ENCODE results near the gene DDX43. TPM values are rescaled to one million over a fixed set of nuclear protein-coding genes. Genes with fewer than 3 reads are reported as not detected.

DDX43 gene
- total and polyA plus RNA-seq, 10 of the 15 experiments (the other 5 are each of a cell fraction or from before 2014, with no cell fraction given) = 0.12 TPM; not detected in 9

GRCh38 chr6:73362358-73362757 is 32.3 kb upstream of the DDX43 start, which contains the start of gene KHDC3L:
Gene KHDC3L (plus strand): TSS chr6:73362658. CDS start chr6:73362730, 72 bp downstream.
- no peaks in the 10 kb centered on the region for H3K9me3 ChIP-seq (replicated peaks; ENCODE audit: control insufficient read depth, insufficient read depth, low read length)
- H3K79me2 ChIP-seq (ENCODE audit: control insufficient read depth, insufficient read depth, low read length) = no peaks in the 10 kb centered on the region
- SMC1A ChIA-PET (ENCODE audit: uncharacterized antibody, unreplicated experiment) = no interaction called here
- no TSS peak for BruUV-seq (replicated peaks)
- no peak within 1 kb of the TSS for H3K27ac ChIP-seq (ENCODE audit: control insufficient read depth, insufficient read depth)
- in situ Hi-C loops (cut with MboI) = no loop called here
- no peaks in the 10 kb centered on the region for H3K36me3 ChIP-seq (ENCODE audit: control insufficient read depth in 2 of 2, insufficient read depth in 2 of 2, low read length in 1 of 2)
- no peaks in the 10 kb centered on the region for H3K4me1 ChIP-seq (ENCODE audit: control insufficient read depth, insufficient read depth, low read length)
- no peaks in the 10 kb centered on the region for H3K27me3 ChIP-seq (replicated peaks in 1 of 2; ENCODE audit: control insufficient read depth in 2 of 2, insufficient read depth in 2 of 2, low read length in 1 of 2)
- 72% methylated on average over 23 of the region's 23 CpGs for WGBS (ENCODE audit: insufficient coverage, insufficient replicate concordance, low lambda C conversion rate, missing lambda C conversion rate)
- intact Hi-C loops (cut with micrococcal nuclease; ENCODE audit: unreplicated experiment) = no loop called here
- H2AFZ ChIP-seq (ENCODE audit: control insufficient read depth, low read depth, low read length) = no peak within 1 kb of the TSS
- H3K9ac ChIP-seq (ENCODE audit: control insufficient read depth, insufficient read depth, low read length) = no peak within 1 kb of the TSS
- H4K20me1 ChIP-seq (ENCODE audit: control insufficient read depth, insufficient read depth) = no peaks in the 10 kb centered on the region
- ATAC-seq (no peak), DNase-seq (ENCODE audit: low read depth, low spot score) (no peak), FAIRE-seq (no peak)
- H3K4me3 ChIP-seq = no peak within 1 kb of the TSS
- POLR2A ChIA-PET = no interaction called here
- H3K4me2 ChIP-seq (ENCODE audit: control insufficient read depth, insufficient read depth) = no peak within 1 kb of the TSS
- CTCF ChIA-PET = no interaction called here
- RAD21 ChIA-PET (ENCODE audit: unreplicated experiment) = no interaction called here
- TF ChIP-seq MEF2B (IDR thresholded peaks at IDR 0.05; ENCODE audit: partially characterized antibody, poor library complexity, severe bottlenecking) = no peak
- TF ChIP-seq IRF5 (IDR thresholded peaks at IDR 0.05; ENCODE audit: borderline replicate concordance) = no peak
- TF ChIP-seq PAX8 (IDR thresholded peaks at IDR 0.05) = no peak
- TF ChIP-seq ZBTB40 (IDR thresholded peaks at IDR 0.05; ENCODE audit: borderline replicate concordance) = no peak
- no peak for TF ChIP-seq MAX (IDR thresholded peaks at IDR 0.05; ENCODE audit: low read depth, low read length)
- TF ChIP-seq SKIL (IDR thresholded peaks at IDR 0.05; ENCODE audit: low read depth, poor library complexity, severe bottlenecking) = no peak
- TF ChIP-seq SPI1 (IDR thresholded peaks at IDR 0.05; ENCODE audit: borderline replicate concordance, insufficient read depth, low read depth, low read length) = no peak
- no peak for TF ChIP-seq EZH2 (IDR thresholded peaks at IDR 0.05; ENCODE audit: borderline replicate concordance, control insufficient read depth, low read depth, low read length)
- no peak for TF ChIP-seq HDAC2 (IDR thresholded peaks at IDR 0.05)
- TF ChIP-seq KAT2A (conservative IDR thresholded peaks at IDR 0.05; ENCODE audit: control insufficient read depth, low read depth, low read length) = no peak
- no peak for TF ChIP-seq RBBP5 (conservative IDR thresholded peaks at IDR 0.05)
- TF ChIP-seq LARP7 (IDR thresholded peaks at IDR 0.05) = no peak
- no peak for TF ChIP-seq SUPT20H (IDR thresholded peaks at IDR 0.05; ENCODE audit: borderline replicate concordance, control insufficient read depth, low read depth, low read length)
- no peak for TF ChIP-seq HDGF (IDR thresholded peaks at IDR 0.05)
- no peak for TF ChIP-seq SMAD1 (IDR thresholded peaks at IDR 0.05; ENCODE audit: low read depth, partially characterized antibody)
- TF ChIP-seq PKNOX1 (IDR thresholded peaks at IDR 0.05) = no peak
- no peak for TF ChIP-seq BRCA1 (IDR thresholded peaks at IDR 0.05; ENCODE audit: low read depth, low read length)
